ENCODE data around the gene GJA5.

GJA5 gene

DNA sequence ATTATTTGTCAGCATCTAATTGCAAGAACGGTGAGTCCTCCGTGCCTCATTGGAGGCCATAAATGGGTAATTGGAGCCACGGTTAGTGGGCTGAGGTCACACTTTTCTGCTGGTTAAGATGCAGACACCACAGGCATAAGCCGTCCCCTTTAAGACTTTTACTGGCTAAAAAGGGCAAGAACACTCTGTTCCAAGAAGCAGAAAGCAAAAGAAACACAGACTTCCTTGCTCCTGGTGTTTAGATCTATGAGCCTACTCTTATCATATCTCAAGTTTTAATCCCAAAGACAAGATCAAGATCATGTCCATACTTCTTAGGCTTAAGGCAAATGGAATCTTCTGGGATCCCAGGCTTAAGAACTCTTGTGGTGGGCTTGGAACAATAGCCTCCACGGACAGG lies 17.3 kb upstream of the GJA5 start:
- FAIRE-seq = no peak
- no peak for DNase-seq (ENCODE audit: insufficient read length, low spot score)
- no peak for TF ChIP-seq POLR2A (IDR thresholded peaks at IDR 0.05; ENCODE audit: low read depth, low read length)

DNA sequence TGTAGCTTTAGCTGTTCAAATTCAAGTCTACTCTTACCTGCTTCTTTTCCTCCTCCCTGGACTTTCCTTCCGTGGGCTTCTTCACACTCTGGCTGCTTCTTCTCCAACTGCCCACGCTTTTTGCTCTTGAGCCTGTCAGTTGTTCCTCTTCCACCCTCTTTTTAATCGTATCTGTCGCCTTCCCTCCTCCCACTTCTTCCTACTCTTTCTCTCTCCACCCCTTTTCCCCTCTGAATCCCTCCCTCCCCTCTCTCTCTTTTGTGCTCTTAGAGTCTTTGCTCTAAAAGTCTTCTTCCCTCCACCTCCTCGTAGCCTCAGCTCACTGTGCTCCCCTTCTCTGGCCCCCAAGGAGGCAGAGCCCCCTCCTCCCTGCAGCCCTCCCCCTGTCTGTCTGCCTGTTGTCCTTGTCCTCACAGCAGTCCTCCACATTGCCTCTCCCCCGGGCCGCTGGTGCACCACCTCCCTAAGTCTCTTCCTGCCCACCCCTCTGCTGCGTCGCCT lies 12.9 kb upstream of the GJA5 start:
- DNase-seq (ENCODE audit: insufficient read length, low spot score) = no peak
- no peak for FAIRE-seq
- TF ChIP-seq POLR2A (IDR thresholded peaks at IDR 0.05; ENCODE audit: low read depth, low read length) = no peak

DNA sequence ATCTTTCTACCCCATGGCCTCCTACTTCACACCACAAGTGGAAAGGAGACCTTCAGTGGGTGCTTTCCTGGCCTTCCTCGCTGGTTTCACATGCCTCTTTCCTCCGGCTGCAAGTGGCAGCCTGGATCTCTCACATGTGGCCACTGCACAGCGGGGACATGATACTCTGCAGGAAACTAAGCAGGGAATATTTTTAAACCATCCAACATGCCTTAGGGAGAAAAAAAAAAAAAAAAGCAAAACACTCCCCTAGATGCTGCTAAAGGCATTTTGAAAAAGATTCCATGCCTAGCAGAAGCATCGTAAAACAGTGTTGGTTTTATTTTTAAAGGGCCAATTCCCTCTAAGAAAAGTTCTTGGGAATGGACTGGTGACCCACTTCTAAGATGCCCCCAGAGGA lies 12.2 kb upstream of the GJA5 start:
- FAIRE-seq = no peak

DNA sequence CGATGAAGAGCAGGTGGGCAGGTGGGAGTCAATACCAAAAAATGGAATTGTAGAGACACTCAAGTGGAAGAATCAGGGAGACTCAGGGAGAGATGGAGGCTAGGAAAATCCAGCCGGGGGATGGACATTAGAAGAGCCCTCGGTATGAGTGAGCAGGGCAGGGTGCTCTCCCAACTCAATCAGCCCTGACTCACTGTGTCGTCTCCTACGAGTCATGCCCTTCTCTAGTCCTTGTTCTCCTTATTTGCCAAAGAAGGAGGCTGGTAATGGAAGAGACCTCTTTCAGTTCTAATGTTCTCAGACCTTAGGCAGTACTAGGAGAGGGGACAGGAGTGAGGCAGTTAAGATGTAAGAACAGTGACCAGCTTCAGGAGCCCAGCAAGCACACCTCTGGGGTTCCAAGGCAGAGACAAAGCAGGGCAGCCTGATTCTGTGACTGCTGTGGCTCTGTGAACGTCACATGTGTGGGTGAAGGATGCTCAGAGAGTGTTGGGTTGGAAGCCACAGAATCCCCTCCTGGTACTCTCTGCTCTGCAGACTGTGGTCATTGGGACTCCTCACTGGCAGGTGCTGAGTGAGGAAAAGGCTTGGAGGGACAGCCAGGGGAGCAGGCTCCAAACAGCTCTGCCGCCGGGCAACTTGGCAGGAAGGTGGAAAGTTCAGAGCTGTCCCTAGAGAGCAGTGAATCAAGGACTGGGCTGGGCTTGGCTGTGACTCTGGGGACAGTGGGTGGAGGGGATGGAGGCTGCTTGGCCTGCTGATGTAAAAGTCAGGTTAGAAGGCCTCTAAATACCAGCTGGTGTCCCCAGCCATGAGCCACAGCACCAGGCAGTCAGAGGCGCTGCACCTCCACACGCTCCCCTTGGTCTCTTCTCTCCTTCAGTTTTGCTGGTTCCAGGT lies 11.1 kb upstream of the GJA5 start:
- DNase-seq (ENCODE audit: insufficient read length, low spot score) (no peak), FAIRE-seq (no peak)
- no peak for TF ChIP-seq POLR2A (IDR thresholded peaks at IDR 0.05; ENCODE audit: low read depth, low read length)

More for the DNA sequence above, 12.2 kb upstream of the GJA5 start:
- no peak for TF ChIP-seq POLR2A (IDR thresholded peaks at IDR 0.05; ENCODE audit: low read depth, low read length)
- no peak for DNase-seq (ENCODE audit: insufficient read length, low spot score)

DNA sequence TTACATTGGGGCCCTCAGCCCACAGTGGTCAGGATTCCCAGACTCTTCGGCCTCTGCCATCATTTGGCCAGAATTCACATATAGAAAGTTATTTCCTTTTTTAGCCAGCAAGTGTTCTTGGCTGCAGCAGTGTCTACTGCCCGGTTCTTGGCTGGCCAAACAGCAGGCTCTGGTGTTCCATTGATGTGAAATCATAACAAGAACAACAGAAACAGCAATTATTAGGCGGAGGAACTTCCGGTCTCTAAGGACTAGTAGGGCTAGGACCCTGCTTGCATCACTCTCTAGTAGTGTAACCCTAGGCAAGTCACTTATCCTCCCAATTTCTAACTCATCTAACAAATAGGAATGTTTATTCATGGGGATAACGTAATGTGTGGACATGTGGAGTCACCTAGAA lies 8.7 kb upstream of the GJA5 start:
- DNase-seq (ENCODE audit: insufficient read length, low spot score) (no peak), FAIRE-seq (no peak)
- no peak for TF ChIP-seq POLR2A (IDR thresholded peaks at IDR 0.05; ENCODE audit: low read depth, low read length)

DNA sequence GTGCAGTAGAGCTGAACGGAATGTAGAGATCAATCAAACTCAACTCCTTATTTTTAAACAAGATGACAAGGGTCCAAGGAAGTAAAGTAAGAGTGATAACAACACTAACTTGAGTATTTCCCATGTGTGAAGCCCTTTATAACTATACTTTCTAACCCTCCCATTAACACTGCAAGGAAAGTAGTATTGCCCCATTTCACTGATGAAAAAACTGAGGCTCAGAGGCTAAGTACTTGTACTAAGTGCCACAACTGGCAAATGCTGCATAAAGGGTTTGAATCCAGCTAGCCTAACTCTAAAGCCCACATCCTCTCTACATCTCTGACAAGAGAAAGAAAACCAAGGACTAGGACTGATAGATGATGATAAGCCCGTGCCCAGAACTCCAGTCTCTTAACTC lies 8.2 kb upstream of the GJA5 start:
- no peak for FAIRE-seq
- DNase-seq (ENCODE audit: insufficient read length, low spot score) = no peak
- TF ChIP-seq POLR2A (IDR thresholded peaks at IDR 0.05; ENCODE audit: low read depth, low read length) = no peak

DNA sequence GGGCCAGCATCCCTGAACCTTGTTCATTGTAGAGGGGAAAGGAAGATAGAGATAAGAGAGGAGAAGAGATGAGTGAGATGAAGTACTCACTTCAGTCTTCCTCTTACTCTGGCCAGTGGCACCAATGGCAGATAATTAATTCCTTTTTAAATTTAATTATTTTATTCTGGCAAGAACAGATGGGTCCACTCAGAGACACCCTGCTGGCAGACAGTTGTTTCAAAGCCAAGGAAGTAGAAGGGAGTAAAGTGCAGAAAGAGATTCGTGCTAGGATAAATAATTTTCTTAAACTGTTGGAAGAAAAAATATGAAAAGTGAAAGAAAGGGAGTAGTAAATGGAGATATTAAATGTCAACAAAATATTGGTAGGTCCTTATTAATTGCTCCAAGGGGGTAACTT lies 7.7 kb upstream of the GJA5 start:
- DNase-seq (ENCODE audit: insufficient read length, low spot score) (no peak), FAIRE-seq (no peak)
- TF ChIP-seq POLR2A (IDR thresholded peaks at IDR 0.05; ENCODE audit: low read depth, low read length) = no peak

DNA sequence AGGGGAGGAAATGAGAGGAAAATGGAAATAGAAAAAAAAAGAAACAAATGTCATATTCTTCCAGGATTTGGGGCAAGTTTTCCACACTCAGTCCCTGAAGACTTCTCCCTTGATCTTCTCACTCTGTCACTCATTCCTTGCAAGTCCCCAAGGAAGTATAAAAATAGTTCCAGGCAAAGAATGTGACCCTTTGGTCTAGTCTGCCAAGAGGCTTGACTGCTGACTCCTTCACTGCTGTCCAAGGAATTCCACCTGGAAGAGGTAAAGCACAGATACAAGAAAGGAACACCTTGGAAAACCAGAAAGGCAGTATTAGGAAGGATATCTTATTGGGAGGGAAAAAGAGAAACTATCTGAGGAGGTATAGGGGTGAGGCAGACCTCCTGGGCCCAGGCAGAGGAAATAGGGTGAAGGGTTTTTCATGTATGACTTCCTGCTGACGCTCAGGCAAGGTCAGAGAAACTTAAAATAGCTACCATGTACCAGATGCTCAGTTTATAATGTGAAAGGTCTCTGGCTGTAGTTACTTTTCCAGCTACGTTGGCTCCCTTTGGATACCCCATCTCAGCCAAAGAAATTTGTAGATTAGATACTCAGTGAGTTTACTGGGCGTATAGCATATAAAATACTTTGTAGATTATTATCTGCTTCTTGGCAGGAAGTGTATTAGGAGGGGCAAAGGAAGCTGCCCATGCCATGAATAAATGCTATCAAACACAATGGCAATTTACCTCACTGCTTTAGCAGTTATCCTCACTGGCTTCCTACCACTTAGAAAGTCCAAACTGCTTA lies 2.0 kb upstream of the GJA5 start:
- no peak for FAIRE-seq
- no peak for TF ChIP-seq POLR2A (IDR thresholded peaks at IDR 0.05; ENCODE audit: low read depth, low read length)
- no peak for DNase-seq (ENCODE audit: insufficient read length, low spot score)

DNA sequence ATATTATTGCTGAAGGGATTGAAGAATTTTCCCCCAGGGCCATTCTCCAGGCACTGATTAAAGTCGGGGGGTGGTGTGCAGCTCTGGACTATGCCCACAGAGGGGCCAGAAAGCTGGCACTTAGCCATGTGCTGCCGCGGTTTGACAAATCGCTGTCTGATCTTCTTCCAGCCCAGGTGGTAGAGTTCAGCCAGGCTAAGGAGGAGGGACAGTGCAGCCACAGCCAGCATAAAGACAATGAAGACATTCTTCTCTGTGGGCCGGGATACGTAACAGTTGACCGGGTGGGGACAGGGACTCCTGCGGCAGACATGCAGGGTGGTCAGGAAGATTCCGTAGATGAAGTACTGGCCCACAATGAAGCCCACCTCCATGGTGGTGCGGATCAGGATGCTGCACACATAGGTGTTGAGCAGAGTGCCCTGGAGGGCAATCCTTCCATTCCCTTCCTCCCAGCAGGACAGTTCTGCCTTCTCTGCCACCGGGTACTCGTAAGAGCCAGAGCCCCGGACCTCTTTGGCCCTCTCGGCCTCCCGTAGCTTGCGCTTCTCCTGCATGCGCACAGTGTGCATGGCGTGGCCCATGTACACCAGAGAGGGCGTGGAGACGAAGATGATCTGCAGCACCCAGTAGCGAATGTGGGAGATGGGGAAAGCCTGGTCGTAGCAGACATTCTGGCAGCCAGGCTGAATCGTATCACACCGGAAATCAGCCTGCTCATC lies 1.9 kb downstream of the GJA5 start:
- no peak for TF ChIP-seq POLR2A (IDR thresholded peaks at IDR 0.05; ENCODE audit: low read depth, low read length)
- FAIRE-seq = no peak
- DNase-seq (ENCODE audit: insufficient read length, low spot score) = no peak

DNA sequence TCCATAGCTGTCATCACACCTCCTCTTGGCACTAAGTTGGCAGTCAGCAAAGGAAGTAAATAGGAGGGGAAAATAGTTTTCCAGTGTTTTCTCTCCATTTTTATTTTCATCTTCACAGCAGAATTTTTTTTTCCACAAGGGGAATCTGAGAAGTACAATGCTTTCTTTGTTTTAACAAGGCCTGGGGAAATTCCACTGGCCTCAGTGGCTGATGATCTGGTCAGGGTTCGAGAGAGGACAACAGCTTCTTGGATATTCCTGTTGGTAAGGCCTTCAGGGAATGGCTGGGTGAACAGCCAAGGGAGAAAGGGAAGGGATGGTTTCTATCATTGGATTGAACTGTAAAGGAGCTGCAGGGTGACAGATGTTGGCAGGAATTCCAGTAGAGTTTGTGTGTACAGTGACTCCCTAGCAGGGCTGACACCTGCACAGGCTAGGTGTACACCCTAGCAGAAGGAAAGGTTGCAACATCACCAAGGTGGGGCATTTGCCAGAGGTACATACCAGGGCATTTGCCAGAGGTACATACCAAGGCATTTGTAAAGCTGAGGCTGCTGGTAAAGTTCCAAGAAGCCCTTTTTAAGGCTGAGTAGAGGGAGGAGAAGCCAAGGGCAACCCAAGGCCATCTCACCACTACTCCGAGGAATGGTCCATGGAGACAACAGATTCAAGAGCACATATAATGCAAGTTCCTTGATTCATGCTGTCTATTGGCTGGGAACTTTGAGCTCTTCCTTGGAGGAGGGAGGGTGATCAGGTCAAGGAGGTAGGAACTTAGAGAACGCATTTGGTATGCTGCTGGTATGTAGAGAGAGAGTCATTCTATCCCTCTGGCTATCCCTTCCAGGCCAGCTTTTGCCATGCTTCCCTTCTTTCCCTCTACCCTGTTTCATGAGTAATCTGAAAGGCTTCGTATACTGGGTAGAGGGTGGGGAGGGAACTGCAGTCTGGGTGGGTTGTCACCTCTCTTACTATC lies 3.1 kb downstream of the GJA5 start:
- DNase-seq (ENCODE audit: insufficient read length, low spot score) (no peak), FAIRE-seq (no peak)
- TF ChIP-seq POLR2A (IDR thresholded peaks at IDR 0.05; ENCODE audit: low read depth, low read length) = no peak

DNA sequence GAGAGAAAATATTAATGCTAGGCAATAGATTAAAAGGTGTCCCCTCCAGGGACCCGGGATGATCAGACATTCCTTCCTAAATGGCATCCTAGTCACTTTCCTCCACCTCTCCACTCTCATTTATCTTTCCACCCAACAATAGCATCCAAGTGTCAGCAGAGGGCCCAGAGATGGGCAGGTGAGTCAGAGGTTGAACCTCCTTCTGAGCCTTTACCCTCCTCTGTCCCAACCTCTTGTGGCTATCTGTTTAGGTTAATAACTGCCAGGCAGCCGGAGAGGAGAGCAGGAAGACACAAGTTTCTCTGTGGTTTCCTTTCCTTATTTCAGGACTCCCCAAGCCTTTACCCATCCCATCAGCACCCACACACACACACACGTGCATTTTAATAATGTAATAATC lies 4.1 kb downstream of the GJA5 start:
- TF ChIP-seq POLR2A (IDR thresholded peaks at IDR 0.05; ENCODE audit: low read depth, low read length) = no peak
- DNase-seq (ENCODE audit: insufficient read length, low spot score) (no peak), FAIRE-seq (no peak)

DNA sequence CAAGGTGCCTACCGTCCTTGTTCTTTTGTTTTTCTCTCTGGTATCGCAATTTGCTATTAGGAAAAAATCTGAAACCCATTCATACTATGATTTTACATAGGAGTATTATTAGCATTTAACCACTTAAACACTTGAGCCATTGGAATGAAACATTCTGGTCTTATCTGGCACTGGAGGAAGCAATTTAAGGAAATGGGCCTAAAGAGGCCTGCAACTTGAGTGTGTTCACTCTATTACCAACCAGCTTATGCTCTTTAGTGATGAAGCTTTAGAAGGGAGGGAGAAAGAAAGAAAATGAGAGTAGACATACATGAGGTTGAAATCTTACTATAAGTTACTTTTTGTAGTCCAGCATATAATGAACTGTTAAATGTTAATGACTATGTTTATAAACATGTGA lies 5.7 kb downstream of the GJA5 start:
- TF ChIP-seq POLR2A (IDR thresholded peaks at IDR 0.05; ENCODE audit: low read depth, low read length) = no peak
- DNase-seq (ENCODE audit: insufficient read length, low spot score) (no peak), FAIRE-seq (no peak)

DNA sequence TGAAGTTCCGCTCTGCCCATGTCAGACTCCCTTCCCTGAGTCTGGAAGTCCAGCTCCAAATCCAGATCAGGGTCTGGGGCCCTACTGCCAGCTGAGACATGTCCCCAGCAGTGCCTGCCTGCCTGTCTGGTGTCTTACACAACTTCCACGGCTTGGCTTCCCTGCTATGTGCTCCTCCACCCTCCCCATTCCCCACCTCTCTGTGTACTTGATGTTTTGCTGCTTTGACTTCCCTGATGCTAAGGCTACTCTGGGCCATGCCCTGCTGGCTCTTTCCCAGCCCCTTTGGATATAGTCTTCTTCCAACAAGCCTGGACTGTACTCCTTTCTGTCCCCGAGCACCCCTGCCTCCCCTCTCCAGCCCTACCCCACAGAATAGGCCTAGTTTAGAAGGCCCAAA lies 7.3 kb downstream of the GJA5 start:
- TF ChIP-seq POLR2A (IDR thresholded peaks at IDR 0.05; ENCODE audit: low read depth, low read length) = no peak
- FAIRE-seq = no peak
- no peak for DNase-seq (ENCODE audit: insufficient read length, low spot score)
